ENCODE measurements around the gene ADM2.

ADM2 gene

DNA sequence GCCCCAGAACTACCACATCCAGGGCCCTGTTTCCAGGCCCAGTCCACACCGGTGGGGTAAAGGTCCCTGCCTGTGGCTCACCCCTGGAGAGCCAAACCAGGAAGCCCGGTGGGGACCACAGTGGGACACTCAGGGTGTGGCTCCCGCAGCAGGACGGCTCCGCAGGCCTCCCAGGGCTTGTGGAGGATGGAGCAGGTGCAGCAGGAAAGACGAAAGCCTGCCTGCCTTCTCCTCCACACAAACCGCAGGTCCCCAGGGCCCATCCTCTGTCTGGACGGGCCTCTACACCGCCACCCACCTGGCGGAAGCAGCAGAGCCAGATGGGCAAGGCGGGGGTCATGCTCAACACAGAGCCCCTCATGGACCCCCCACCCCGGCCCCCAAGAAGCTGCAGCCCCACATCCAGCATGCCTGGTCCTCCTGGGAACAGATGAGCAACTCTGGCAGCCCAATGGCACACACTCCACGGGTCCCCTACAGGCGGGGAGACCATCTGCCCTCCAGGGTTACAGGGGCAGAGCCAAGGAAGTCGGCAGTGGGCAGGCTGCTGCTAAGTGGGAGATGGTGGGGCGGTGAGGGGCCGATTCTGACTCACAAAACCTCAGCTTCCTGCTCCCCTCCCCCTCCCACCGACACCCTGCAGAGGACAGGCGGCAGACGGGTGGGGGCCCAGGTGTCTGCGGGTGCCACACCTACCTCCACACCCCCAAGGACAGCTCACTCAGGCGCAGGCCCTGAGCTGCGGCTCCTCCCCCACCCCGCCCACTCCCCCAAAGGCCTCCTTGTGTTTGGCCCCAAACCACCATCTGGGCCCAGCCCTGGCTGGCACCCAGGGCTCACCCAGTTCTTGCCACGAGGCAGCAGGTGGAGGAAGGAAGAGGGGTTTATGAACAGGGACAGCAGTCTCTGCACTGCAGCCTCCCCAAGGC, 11.7 kb upstream of the ADM2 start:
- peak; percentile 82 for DNase-seq

DNA sequence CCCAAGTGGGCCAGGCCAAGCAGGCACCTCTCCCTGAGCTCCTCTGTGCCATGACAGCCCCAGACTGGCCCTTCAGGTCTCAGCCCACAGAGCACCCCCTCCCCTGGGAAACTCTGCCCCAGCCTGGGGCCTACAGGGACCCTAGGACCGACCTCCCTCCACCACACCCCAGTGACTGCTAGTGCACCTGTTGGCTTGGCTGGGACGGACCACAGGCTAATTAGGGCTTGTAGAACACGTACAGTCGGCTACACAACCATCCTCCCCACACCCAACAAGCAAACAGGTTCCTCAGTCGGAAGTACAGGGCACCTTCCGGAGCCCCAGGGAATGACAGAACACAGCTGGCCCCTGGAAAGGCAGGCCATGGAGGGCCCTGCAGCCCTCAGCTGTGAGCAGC, 10.9 kb upstream of the ADM2 start:
- no peak for DNase-seq

DNA sequence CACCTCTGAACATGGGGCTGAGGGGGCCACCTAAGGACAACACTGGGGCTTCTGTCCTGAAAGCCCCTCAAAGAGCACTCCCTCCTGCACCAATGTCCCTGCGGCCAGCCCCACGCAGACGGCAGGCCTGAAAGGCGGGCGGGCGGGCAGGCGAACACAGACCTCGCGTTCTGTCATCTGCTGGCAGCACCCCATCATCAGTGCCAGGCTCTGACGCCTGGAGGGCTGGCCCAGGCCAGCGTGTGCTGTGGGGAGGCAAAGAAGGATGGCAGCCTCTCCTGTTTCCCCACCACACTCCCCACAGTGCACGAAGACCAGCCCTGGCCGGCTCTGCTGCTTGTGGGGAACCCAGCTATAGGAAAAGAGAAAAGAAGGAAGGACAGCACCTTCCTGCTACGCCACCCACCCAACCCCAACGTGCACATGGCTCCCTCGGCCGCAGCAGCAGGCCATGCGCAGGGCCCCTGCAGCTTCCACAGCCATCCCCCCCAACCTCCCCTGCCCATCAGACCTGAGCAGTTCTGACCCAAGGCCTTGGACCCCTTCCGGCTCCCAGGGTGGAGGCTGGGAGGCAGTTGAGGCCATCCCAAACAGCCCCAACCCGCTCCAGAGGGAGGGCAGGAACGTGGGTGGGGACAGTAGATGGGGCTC, 10.0 kb upstream of the ADM2 start:
- DNase-seq = no peak

DNA sequence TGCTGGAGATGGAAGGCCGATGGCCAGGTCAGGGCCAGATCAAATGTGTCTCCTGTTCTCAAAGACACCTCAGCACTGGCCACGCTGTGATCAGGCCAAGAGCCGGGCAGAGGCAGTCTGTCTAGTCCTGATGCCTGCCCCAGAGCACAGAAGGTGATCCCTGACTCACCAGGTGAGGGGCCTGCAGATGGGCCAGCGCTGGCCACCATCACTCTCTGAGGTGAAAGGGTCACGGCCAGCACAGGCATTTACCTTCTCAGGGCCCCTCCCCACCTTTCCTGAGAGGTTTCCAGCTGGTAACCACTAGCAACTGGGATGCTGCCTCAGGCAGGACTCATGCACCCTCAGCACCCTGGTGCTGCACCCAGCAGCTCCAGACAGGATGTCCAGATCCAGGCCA, 9.4 kb upstream of the ADM2 start:
- no peak for DNase-seq

DNA sequence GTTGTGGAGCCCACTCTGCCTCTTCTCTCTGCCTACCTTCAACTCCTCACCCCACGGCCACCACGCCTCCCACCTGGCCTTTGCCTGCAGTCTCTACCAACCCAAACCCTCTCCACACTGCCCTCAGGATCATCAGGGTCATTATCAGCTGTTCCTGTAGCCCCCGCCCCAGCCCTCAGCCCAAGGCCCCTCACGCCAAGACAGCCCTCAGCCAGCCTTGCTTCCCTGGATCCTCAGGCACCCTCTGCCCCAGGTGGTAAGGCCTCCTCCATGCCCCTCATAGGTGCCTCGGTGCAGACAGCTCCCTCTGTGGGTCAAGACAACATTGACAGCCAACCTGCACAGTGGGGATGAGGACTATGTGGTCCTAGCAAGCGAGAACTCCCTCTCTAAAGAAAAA, 8.3 kb upstream of the ADM2 start:
- no peak for DNase-seq

DNA sequence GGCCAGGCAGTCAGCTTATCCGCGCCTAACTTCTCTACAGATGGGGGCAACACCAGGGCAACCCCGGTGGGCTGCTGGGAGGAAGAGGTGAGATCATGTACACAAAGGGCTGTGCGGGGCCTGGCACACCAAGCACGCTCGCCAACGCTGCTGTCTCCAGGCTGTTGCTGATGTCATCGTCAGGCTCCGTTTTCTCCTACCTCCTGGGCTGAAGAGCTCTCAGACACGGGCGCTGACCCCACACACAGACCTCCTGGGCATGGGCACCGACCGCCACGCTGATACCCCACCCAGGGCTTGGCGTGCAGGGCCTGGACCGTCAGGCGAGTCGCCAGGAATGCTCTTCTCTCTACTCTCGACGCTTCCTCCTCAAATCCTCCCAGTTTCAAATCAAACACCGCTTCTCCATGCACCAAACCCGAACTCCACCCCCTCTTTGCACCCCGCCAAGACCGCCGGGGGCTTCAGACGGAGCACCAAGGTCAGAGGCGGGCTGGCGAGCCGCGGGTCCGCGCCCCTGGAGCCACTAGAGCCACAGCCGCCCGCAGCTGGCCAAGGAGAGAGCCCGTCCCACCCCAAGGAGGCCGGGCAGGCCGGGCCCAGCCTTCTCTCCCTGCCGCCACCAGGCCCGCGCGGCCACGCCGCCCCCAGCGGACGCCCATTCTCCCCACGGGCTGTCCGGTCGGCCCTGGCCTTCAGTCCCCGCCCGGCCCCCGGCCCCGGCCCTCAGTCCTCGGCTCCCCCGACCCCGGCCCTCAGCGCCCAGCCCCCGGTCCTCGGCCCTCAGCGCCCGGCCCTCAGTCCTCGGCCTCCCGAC, 7.3 kb upstream of the ADM2 start:
- no peak for DNase-seq

DNA sequence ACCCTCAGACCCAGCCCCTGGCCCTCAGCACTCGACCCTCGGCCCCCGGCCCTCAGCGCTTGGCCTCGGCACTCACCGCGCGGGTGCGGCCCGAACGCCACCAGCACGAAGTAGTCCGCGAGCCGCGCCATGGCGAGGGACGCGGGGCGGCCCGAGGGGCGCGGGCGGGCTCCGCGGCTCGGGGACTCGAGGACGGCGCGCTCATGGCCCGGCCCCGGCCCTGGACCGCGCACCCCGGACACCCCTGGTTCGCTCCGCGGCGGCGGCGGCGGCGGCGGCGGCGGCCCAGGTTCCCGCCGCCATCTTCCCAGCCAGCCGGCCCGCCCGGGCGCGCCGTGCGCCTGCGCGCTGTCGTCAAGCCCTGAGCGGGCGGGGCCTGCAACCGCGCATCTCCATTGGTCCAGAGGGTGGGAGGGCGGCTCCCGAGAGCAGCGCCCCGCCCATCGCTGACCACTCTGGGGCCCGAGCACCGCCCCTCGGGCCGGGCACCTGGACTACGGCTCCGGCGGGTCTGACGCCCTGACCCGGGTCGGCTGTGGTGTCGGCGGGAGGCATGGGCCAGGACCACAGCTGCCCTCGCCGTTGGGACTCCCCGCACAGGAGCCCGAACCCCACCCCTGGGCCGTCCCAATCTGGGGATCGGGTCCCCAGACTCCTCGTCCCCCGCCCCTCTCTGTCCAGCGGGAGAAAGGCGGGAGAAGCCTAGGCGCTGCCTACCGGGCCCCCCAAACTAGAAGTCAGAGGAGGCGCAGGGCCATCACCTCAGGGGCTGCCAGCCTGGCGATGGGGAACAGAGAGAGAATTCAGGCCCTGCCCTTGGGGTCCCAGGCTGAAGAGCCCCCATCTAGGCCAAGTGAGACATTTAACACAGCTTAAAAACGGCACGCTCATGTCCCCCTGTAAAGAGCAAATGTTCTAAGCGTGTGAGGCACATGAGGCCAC, 6.4 kb upstream of the ADM2 start, which contains the start of gene SBF1:
Gene SBF1 (minus strand): TSS at position 326 of the 942 bp plus-strand sequence. CDS start 195 bp downstream, at position 131.
- DNase-seq = peak; percentile 16

DNA sequence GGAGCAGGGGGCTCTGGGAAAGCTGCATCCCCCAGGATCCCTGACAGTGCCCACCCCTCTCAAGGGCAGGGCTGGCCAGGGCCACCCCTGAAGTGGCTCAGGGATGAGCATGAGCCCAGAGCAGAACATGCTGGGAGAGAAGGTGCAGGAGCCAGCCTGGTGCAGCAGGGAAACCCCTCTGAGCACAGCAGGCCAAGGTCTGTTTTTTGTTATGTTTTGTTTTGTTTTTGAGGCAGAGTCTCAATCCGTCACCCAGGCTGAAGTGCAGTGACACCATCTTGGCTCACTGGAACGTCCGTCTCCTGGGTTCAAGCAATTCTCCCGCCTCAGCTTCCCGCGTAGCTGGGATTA, 5.7 kb upstream of the ADM2 start:
- no peak for DNase-seq

DNA sequence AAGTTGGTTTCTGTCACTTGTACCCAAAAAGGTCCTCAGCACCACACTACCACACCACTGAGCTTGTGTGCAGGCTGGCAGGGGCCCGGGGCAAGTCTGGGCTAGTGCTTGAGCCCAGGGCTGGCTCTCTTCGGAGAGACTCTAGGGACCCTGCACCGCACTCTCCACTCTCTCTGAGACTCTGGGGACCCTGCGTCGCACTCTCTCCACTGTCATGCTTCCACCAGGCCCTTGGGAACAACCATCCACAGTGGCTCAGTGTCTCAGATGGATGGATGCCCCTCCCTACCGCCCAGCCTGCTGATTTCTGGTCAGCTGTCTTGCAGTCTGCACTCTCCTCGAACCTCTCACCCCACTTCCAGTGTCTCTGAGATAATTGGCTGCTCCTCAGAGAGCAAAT, 4.5 kb upstream of the ADM2 start:
- no peak for DNase-seq

DNA sequence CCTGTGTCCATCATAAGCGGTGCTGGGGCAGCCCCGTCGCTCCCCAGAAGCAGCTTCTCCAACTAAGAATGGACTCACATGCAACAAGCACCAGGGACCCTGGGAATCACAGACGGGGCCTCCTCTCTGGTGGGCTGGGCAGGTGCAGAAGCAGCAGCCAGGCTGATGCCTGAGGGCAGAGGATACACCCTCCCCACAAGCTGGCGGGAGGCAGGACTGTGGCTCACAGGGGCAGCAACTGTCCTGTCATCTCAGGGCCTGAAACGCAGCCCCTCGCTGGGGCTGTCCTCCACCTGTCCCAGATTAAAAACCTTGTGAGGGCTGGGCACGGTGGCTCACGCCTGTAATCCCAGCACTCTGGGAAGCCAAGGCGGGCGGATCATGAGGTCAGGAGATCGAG, 3.4 kb upstream of the ADM2 start:
- DNase-seq = no peak

DNA sequence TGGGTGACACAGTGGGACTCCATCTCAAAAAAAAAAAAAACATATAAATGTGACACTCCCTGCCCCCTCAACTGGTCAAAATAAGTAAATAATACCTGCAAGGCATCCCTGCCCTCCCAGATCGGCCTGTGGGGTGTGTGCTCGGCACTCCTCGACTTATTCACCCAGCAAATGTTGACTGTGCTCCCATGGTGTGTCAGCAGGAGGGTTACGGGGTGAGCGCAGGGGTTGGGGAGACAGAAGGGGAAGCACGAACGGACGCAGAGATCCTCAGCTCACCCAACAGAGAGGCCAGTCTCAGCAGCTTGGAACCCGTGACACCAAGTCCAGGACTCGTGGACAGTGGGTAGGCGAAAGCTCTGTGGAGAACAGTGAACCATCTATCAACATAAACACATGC, 1.6 kb upstream of the ADM2 start:
- DNase-seq = no peak

DNA sequence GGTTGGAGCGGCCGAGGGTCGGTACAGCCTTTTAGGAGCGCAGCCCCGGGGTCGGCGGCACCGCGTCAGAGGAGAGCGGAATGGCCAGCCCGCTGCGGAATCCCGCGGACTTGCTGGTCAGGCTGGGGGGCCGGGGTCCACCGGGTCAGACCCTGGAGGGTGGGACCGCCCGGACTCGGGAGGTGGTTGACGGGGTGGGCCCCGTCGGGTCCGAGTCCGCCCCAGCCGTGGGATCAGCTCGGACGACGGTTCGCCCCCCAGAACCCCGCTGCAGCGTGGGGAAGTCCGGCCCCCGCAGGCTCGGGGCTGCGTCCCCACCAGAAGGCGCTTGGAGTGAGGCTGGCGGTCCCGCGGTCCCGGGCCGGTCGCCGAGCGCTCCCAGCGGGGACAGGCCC, 301 bp upstream of the ADM2 start:
- DNase-seq = no peak

DNA sequence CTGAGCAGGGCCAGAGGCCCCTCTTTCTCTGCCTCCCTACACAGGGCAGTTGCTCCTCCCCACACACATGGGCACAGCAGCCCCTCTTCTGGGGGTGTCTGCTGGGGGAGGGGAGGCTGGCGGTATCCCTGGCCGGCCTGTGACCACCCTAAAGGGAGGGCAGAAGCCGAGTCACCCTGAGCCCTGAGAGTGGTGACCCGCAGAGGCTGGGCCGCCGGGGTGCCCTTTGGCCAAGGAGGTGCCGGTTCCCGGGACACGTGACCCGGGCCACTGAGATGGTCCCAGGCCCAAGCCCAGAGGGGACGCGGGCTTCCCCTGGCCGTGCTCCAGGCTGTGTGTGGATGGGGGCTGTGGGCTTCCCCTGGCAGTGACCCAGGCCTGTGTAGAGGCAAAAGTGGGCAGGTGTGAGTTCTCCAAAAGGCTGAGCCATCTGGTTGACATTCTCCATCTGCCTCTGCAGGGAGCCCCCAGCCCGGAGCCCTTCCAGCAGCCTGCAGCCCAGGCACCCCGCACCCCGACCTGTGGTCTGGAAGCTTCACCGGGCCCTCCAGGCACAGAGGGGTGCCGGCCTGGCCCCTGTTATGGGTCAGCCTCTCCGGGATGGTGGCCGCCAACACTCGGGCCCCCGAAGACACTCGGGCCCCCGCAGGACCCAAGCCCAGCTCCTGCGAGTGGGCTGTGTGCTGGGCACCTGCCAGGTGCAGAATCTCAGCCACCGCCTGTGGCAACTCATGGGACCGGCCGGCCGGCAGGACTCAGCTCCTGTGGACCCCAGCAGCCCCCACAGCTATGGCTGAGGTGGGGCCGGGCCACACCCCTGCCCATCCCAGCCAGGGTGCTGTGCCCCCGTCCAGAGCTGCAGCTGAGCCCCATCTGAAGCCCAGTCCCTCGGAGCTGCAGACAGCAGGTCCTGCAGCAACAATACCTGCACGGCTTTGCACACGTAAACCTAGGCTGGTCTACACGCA, 1.0 kb downstream of the ADM2 start:
- peak; percentile 29 for DNase-seq

DNA sequence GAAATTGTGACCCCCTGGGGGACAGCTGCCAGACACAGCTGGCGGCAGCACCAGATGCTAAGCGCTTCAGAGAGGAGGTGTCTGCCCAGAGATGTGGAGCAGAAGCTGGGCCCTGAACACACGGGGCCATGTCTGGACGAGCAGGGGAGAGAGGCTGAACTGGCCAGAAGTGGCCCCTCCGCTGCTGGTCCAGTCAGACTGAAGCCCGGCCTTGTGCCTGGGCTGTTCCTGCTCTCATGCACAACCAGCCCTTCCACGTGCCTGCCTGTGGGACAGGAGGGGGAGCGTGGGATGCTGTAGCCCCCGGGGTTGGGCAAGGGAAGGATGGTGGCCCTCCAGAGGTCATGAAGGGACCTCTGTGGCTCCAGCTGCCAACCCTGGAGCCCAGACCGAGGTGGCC, 1.8 kb downstream of the ADM2 start:
- DNase-seq = no peak

DNA sequence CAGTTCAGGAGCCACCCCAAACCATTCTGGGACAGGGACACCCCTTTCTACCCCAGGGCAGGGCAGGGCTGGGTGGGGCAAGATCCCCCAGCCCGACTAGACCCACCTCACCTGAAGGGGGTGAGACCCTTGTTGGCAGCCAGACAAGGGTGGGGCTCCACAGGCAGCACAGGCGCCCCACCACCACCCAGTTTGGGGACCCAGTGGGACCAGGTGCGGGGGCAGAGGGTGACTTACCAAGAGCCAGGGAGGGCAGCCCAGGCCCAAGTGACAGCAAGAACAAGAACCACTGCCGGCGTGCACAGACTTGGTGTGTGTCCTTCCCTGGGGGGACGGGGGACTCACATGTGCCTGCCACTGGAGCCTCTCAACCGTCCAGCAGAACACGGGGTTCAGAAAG, 2.2 kb downstream of the ADM2 start:
- DNase-seq = no peak

DNA sequence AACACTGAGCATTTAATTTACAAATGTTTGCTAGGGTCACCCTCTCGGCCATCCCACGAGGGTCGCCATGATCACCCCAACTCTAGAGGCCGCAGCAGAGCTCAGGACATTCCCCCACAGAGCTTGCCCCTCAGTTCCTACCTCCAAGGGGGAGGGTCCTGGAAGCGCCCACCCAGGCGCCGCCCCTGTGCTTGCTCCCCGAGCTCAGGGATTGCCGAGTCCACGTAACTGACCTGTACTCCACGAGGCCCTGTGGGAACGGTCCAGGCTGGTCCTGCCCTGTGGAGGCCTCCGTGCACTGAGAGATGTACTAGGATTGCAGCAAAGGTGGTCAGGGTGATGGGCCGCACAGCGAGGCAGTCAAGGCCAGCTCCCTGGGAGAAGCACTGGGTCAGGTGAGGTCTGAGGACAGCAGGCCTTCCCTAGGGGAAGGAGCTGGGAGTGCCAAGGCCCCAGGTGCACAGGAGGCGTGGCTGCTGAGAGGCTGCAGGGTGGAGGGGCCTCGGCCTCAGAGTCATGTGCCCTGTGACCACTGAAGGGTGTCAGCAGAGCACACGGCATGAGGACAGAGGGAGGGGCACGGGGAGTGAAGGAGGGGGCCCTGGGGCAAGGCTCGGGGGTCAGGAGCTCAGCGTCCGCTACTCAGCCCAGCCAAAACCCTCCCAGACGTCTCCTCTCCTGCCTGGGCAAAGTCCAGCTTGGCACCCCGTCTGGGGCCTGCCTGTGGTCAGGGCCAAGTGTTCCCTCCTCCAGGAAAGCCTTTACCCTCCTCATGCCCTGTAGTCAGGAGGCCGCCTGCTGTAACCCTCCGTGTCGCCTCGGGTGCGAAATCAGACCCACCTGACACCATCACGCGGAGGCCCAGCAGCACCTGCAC, 2.9 kb downstream of the ADM2 start:
- no peak for DNase-seq

DNA sequence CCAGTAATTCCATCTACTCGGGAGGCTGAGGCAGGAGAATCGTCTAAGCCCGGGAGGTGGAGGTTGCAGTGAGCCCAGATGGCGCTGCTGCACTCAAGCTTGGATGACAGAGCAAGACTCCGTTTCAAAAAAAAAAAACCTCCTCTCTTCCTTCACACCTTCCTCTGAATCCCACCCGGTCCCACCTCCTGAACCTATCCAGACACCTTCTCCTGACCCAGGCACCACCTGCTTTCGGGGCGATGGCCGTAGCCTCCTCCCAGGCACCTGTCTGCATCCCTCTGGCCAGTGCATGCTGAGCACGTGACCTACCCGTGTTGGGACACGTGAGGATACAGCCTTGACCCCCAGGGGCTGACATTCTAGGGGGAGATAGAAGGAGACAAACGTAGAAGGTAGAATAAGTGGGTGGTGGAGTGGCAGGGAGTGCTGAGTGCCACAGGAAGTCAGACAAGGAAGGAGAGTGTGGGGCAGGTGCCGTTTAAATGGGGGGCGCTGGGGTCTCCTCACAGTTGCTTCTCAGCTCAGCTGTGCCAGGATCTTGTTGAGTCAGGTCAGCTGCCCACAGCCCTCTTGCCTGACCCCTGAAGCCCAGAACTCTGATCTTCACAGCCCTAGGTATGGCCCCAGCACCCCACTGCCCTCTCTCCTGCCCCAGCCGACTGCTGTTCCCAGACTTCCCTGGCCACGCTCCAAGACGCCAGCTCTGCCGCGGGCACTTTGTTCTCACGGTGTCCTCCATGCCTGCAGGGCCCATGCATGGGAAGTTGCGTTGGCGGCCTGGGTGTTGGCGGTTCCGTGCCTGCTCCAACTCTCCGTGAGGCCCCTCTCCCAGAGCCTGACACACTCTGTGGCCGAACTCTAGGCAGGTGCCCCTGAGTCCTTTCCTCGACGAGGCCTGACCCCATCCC, 4.1 kb downstream of the ADM2 start:
- no peak for DNase-seq

DNA sequence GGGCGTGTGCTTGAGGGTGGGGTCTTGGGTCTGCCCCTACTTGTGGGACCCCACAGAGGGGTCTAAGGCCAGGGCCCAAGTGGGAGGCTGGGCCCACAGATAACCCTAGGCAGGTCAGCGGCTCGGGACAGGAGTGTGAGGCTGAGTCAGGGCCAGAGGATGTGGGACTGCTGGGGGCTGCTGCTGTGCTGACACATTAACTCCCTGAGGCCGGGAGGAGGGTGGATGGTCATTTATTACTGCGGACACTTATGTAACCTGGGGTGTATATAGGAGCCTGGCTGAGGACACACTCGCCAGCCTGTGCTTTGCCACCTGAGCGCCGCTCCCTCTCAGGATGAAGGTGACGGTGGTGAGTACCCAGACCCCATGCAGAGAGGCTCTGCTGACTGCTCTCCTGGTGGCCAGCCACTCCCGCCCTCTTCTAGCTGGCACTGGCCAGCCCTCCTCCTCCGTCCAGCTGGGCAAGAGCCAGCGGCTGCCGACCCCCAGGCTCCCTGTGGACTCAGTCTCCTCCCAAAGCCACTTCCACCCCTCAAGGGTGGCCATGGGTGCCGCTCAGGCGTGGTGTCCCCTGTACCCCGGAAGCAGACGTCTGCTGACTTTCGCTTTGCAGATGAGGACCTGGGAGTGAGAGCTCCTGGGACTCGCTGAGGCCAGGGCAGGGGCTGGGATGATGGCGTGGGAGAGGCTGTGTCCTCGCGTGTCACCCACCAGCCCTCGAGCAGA, 5.4 kb downstream of the ADM2 start, which contains the start of gene MIOX:
Gene MIOX (plus strand): TSS at position 299 of the 729 bp plus-strand sequence. CDS start 39 bp downstream, at position 338.
- DNase-seq = no peak
